ENCODE data around the gene KCTD19.

- TF ChIP-seq CTCF (IDR thresholded peaks at IDR 0.05) (no peak), POLR2AphosphoS5 (IDR thresholded peaks at IDR 0.05) (no peak), POLR2A (IDR thresholded peaks at IDR 0.05) (no peak)
Measured at GRCh38 chr16:67277294-67277998, 49.1 kb downstream of the KCTD19 start.

Data from prostate gland (tissue), 2 donors.